Neuronal stem cell (in vitro differentiated cells): Measurements from ENCODE around the gene LCOR.

ENCODE experiments used
- DNase-seq: peaks from one replicate; pipeline ENCODE4 v3.0.0-alpha.2; 2013; ENCODE audit warnings: low spot score
- H2AFZ ChIP-seq: one replicate; pipeline ENCODE4 v1.6.1; 2013; ENCODE audit warnings: mild to moderate bottlenecking, low read length, inconsistent platforms
- H2AK5ac ChIP-seq: 2 replicates; pipeline ENCODE4 v1.6.1; 2013; ENCODE audit warnings: low read depth, mild to moderate bottlenecking, inconsistent platforms, low read length, moderate library complexity, mixed read lengths
- H2BK120ac ChIP-seq: 2 replicates; pipeline ENCODE4 v1.6.1; 2013; ENCODE audit warnings: low read depth, mild to moderate bottlenecking, inconsistent platforms, low read length, moderate library complexity, mixed read lengths
- H2BK12ac ChIP-seq: one replicate; pipeline ENCODE4 v1.6.1; 2013; ENCODE audit warnings: low read length, inconsistent platforms
- H2BK15ac ChIP-seq: 2 replicates; pipeline ENCODE4 v1.6.1; 2013; ENCODE audit warnings: mild to moderate bottlenecking, low read length, inconsistent platforms, mixed read lengths
- H2BK5ac ChIP-seq: one replicate; pipeline ENCODE4 v1.6.1; 2013; ENCODE audit warnings: inconsistent platforms, mild to moderate bottlenecking, low read length, moderate library complexity
- H3K14ac ChIP-seq: one replicate; pipeline ENCODE4 v1.6.1; 2013; ENCODE audit warnings: low read length, inconsistent platforms
- H3K18ac ChIP-seq: 2 replicates; pipeline ENCODE4 v1.6.1; 2013; ENCODE audit warnings: low read length, inconsistent platforms
- H3K23ac ChIP-seq: 2 replicates; pipeline ENCODE4 v1.6.1; 2013; ENCODE audit warnings: low read depth, mild to moderate bottlenecking, mixed read lengths, low read length, inconsistent platforms; ENCODE audit not compliant: poor library complexity
- H3K27ac ChIP-seq: replicated peaks from 3 replicates; pipeline ENCODE4 v1.5.1; 2013; ENCODE audit warnings: low read length, inconsistent platforms
- H3K27me3 ChIP-seq, 3 experiments: 2 replicates each; pipeline ENCODE4 v1.6.1; 2013; ENCODE audit warnings: low read length in 3 of 3, mild to moderate bottlenecking in 2 of 3, inconsistent platforms in 1 of 3, low read depth in 1 of 3, mixed read lengths in 1 of 3, moderate library complexity in 1 of 3; ENCODE audit not compliant: control insufficient read depth in 3 of 3, insufficient read depth in 3 of 3
- H3K36me3 ChIP-seq, 2 donors: replicated peaks in 1 of 2; 2 replicates each; pipeline ENCODE4 v1.6.1; 2013; ENCODE audit warnings: low read length in 2 of 2; ENCODE audit not compliant: control insufficient read depth in 2 of 2, insufficient read depth in 2 of 2
- H3K4ac ChIP-seq: 2 replicates; pipeline ENCODE4 v1.6.1; 2013; ENCODE audit warnings: inconsistent platforms, mild to moderate bottlenecking, low read length, moderate library complexity
- H3K4me1 ChIP-seq, 2 donors: 1 replicate in 1 of 2; 2 replicates in 1 of 2; pipeline ENCODE4 v1.6.1; 2013; ENCODE audit warnings: low read length in 2 of 2, low read depth in 1 of 2; ENCODE audit not compliant: control insufficient read depth in 2 of 2, insufficient read depth in 1 of 2
- H3K4me2 ChIP-seq: one replicate; pipeline ENCODE4 v1.6.1; 2013; ENCODE audit warnings: mild to moderate bottlenecking, low read length, inconsistent platforms; ENCODE audit not compliant: insufficient read depth, poor library complexity, severe bottlenecking
- H3K4me3 ChIP-seq, 2 donors: 2 replicates each; pipeline ENCODE4 v1.5.1; 2013; ENCODE audit warnings: low read length in 2 of 2, mild to moderate bottlenecking in 2 of 2, inconsistent platforms in 1 of 2, moderate library complexity in 1 of 2
- H3K79me1 ChIP-seq: one replicate; pipeline ENCODE4 v1.6.1; 2013; ENCODE audit warnings: low read depth, mild to moderate bottlenecking, inconsistent platforms, low read length, moderate library complexity
- H3K9ac ChIP-seq: one replicate; pipeline ENCODE4 v1.6.1; 2013; ENCODE audit warnings: mild to moderate bottlenecking, low read depth, low read length, inconsistent platforms; ENCODE audit not compliant: poor library complexity
- H3K9me3 ChIP-seq, 2 donors: replicated peaks in 1 of 2; 2 replicates each; pipeline versions ENCODE3 to v1.6.1; 2013; ENCODE audit warnings: low read length in 2 of 2, mild to moderate bottlenecking in 2 of 2, inconsistent platforms in 1 of 2, low read depth in 1 of 2, mixed read lengths in 1 of 2, moderate library complexity in 1 of 2; ENCODE audit not compliant: control insufficient read depth in 2 of 2, insufficient read depth in 1 of 2
- H4K8ac ChIP-seq: one replicate; pipeline ENCODE4 v1.6.1; 2013; ENCODE audit warnings: low read depth, mild to moderate bottlenecking, inconsistent platforms, low read length, moderate library complexity
- H4K91ac ChIP-seq: one replicate; pipeline ENCODE4 v1.6.1; 2013; ENCODE audit warnings: low read length, low read depth, mild to moderate bottlenecking, inconsistent platforms; ENCODE audit not compliant: poor library complexity
- WGBS, 2 donors: extraction: QIAGEN DNeasy Blood & Tissue Kit; methylation state at CpG; one replicate each; pipeline ENCODE4 v1.1.7; 2013; ENCODE audit warnings: missing lambda C conversion rate in 2 of 2, mixed read lengths in 1 of 2; ENCODE audit not compliant: insufficient read length in 2 of 2, insufficient replicate concordance in 1 of 2; ENCODE audit errors: extremely low coverage in 2 of 2; 5-methylcytosine and 5-hydroxymethylcytosine counted together

Gene LCOR

DNA sequence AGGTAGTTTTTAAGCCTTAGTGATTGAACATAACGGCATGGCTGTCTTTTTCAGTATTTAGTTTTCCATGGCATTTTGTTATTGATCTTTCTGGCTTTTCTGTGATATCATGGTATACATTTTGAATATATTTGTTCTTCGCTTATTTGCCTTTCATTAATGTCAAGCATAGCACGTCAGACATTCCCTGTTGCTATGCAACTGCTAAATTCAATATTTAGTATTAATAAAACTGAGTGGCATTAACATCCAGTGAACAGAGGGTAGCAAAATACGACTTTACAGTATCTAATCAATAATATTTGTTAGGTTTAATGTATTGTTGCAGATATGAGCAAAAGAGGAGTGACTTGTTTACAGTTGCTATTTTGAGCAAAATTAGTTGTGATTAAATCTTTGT, 72.5 kb downstream of the LCOR start:
- H3K4me3 ChIP-seq, result no peak overlapping the region
- no peak overlapping the region for H3K9ac ChIP-seq
- no peak overlapping the region for H2BK12ac ChIP-seq
- no peak overlapping the region for H2BK120ac ChIP-seq
- WGBS, 2 donors, result no CpG with 5 or more reads among the region's 4 CpGs
- no peak overlapping the region for H4K8ac ChIP-seq
- H3K4ac ChIP-seq, result no peak overlapping the region
- H2AK5ac ChIP-seq, result no peak overlapping the region
- H2AFZ ChIP-seq, result no peak overlapping the region
- H3K18ac ChIP-seq, result no peak overlapping the region
- no peak overlapping the region for H2BK5ac ChIP-seq
- H3K4me1 ChIP-seq, result peaks cover 2 to 4% of the 10 kb centered on the region in 2 donors
- no peak overlapping the region for H3K27ac ChIP-seq
- H3K4me2 ChIP-seq, result no peak overlapping the region
- no peak overlapping the region for H3K14ac ChIP-seq
- no peak overlapping the region for H3K23ac ChIP-seq
- H3K79me1 ChIP-seq, result peaks cover 2% of the 10 kb centered on the region
- H3K9me3 ChIP-seq, result peaks cover 0 to 4% of the 10 kb centered on the region in 2 donors
- DNase-seq, result no peak
- peaks cover 0 to 26% of the 10 kb centered on the region in 2 donors for H3K36me3 ChIP-seq
- no peak overlapping the region for H2BK15ac ChIP-seq
- no peaks in the 10 kb centered on the region for H3K27me3 ChIP-seq
- no peak overlapping the region for H4K91ac ChIP-seq

GRCh38 chr10:96906864-96907263, 74.8 kb downstream of the LCOR start:
- Histone ChIP-seq H2BK5ac (no peak overlapping the region), H3K4ac (no peak overlapping the region), H2BK120ac (no peak overlapping the region), H3K27ac (no peak overlapping the region), H3K4me1 (peaks cover 2 to 4% of the 10 kb centered on the region in 2 donors), H3K4me2 (no peak overlapping the region), H3K27me3 (no peaks in the 10 kb centered on the region), H3K4me3 (no peak overlapping the region), H2AFZ (no peak overlapping the region), H2BK15ac (no peak overlapping the region), H4K91ac (no peak overlapping the region), H4K8ac (no peak overlapping the region), H2AK5ac (no peak overlapping the region), H3K9me3 (no peaks in the 10 kb centered on the region), H3K36me3 (peaks cover 0 to 42% of the 10 kb centered on the region in 2 donors), H3K23ac (no peak overlapping the region), H3K79me1 (no peaks in the 10 kb centered on the region), H3K18ac (no peak overlapping the region), H2BK12ac (no peak overlapping the region), H3K14ac (no peak overlapping the region), H3K9ac (no peak overlapping the region)
- DNase-seq, result no peak

GRCh38 chr10:96910488-96911395, 78.6 kb downstream of the LCOR start:
- Histone ChIP-seq H3K9ac (no peak overlapping the region), H3K14ac (no peak overlapping the region), H3K27me3 (no peaks in the 10 kb centered on the region), H2BK120ac (no peak overlapping the region), H3K4me2 (no peak overlapping the region), H2BK15ac (no peak overlapping the region), H3K36me3 (peaks cover 3 to 75% of the 10 kb centered on the region in 2 donors), H2AK5ac (no peak overlapping the region), H3K4me3 (no peak overlapping the region), H4K91ac (no peak overlapping the region), H3K9me3 (peaks cover 2 to 4% of the 10 kb centered on the region in 2 donors), H3K27ac (no peak overlapping the region), H2AFZ (no peak overlapping the region), H2BK12ac (no peak overlapping the region), H3K4me1 (peaks cover 0 to 4% of the 10 kb centered on the region in 2 donors), H3K23ac (no peak overlapping the region), H3K79me1 (no peaks in the 10 kb centered on the region), H2BK5ac (no peak overlapping the region), H4K8ac (no peak overlapping the region), H3K4ac (no peak overlapping the region), H3K18ac (no peak overlapping the region)
- peak; percentile 26 for DNase-seq
- no CpG with 5 or more reads among the region's 13 CpGs for WGBS, 2 donors

DNA sequence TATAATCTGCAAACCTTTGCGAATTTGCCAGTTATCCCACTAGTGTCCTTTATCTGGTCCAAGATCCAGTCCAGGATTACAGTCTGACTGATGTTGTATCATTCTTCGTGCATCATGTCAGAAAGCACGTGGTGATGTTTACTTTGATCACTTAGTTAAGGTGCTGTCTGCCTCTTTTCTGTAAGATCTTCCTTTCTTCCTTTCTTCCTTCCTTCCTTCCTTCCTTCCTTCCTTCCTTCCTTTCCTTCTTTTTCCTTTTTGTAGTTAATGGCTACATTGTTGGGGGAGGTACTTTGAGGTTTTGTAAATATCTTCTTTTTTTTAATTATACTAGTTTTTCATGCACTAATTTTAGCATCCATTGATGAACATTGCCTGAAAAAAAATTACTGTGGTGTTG, 80.3 kb downstream of the LCOR start:
- Histone ChIP-seq H3K36me3 (peaks cover 3 to 80% of the 10 kb centered on the region in 2 donors), H2AFZ (no peak overlapping the region), H2BK5ac (no peak overlapping the region), H4K91ac (no peak overlapping the region), H3K9me3 (peaks cover 2 to 4% of the 10 kb centered on the region in 2 donors), H2BK12ac (no peak overlapping the region), H3K4me2 (no peak overlapping the region), H3K18ac (no peak overlapping the region), H3K14ac (no peak overlapping the region), H3K9ac (no peak overlapping the region), H3K4me1 (no peaks in the 10 kb centered on the region), H2BK120ac (no peak overlapping the region), H3K27ac (no peak overlapping the region), H3K27me3 (no peaks in the 10 kb centered on the region), H2AK5ac (no peak overlapping the region), H3K4me3 (no peak overlapping the region), H2BK15ac (no peak overlapping the region), H3K79me1 (no peaks in the 10 kb centered on the region), H3K23ac (no peak overlapping the region), H3K4ac (no peak overlapping the region), H4K8ac (no peak overlapping the region)
- DNase-seq, result no peak
- WGBS, 2 donors, result no CpG with 5 or more reads among the region's 3 CpGs
